ENCODE results near the gene GPRIN3.
"Not testable (repeated sequence)": the region's sequence is repeated elsewhere in the genome, so short reads cannot be mapped to it uniquely, and the experiment has no call there.

The GPRIN3 gene

DNA sequence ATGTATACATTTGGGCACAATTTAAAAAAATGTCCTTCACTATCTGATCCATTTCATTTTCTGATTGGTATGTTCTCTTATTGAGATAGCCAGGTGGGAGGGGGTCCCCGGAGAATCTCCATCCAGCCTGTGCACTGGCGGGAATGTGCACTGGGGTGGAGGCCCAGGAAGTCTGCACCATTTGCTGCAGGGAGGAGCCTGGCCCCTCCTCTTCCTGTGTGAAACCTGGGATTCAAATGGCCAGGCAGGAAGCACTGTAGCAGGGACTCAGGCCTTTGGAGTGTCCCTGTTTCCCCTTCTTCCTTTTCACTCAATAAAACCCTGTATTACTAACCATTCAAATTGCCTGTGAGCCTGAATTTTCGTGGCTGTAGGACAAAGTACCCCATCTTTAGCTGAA, 44.3 kb downstream of the GPRIN3 start:
- no peak for FAIRE-seq

GRCh38 chr4:89259301-89260028, 48.1 kb downstream of the GPRIN3 start:
- DNase-seq (ENCODE audit: insufficient read length, low spot score) (no peak), FAIRE-seq (no peak)
- TF ChIP-seq CTCF (IDR thresholded peaks at IDR 0.05; ENCODE audit: insufficient read depth, missing control alignments): no peak

More for the DNA sequence above, 44.3 kb downstream of the GPRIN3 start:
- DNase-seq (ENCODE audit: insufficient read length, low spot score): no peak
- no peak for TF ChIP-seq CTCF (IDR thresholded peaks at IDR 0.05; ENCODE audit: insufficient read depth, missing control alignments)

GRCh38 chr4:89258506-89258905, 49.1 kb downstream of the GPRIN3 start:
- no peak for FAIRE-seq
- DNase-seq (ENCODE audit: insufficient read length, low spot score): no peak
- no peak for TF ChIP-seq CTCF (IDR thresholded peaks at IDR 0.05; ENCODE audit: insufficient read depth, missing control alignments)

- DNase-seq (ENCODE audit: insufficient read length, low spot score): no peak
- TF ChIP-seq CTCF (IDR thresholded peaks at IDR 0.05; ENCODE audit: insufficient read depth, missing control alignments): no peak
- FAIRE-seq: no peak
Observed at GRCh38 chr4:89257376-89257775, 50.2 kb downstream of the GPRIN3 start.

GRCh38 chr4:89256203-89256800, 51.3 kb downstream of the GPRIN3 start:
- DNase-seq (ENCODE audit: insufficient read length, low spot score) (no peak), FAIRE-seq (peak; percentile 41)
- TF ChIP-seq CTCF (IDR thresholded peaks at IDR 0.05; ENCODE audit: insufficient read depth, missing control alignments): no peak

DNA sequence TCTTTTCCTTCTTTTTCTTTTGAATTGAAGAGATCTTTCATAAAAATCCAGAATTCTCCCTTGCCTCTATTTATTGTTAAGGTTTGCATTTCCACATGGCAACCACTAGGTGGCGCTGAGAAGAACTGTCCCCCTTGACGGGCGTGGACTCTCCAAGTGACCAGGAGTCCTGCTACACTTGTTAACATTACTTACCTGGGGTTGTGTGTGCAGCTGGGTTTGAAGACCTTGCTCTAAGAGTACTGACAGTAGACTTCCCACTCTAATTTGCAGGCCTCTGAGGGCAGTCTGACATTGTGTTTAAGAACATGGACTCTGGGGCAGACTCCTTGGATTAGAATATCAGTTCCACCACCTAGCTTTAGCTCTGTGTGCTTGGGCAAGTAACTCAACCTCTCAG, 52.8 kb downstream of the GPRIN3 start:
- DNase-seq (ENCODE audit: insufficient read length, low spot score) (no peak), FAIRE-seq (no peak)
- TF ChIP-seq CTCF (IDR thresholded peaks at IDR 0.05; ENCODE audit: insufficient read depth, missing control alignments): peak; percentile 51

DNA sequence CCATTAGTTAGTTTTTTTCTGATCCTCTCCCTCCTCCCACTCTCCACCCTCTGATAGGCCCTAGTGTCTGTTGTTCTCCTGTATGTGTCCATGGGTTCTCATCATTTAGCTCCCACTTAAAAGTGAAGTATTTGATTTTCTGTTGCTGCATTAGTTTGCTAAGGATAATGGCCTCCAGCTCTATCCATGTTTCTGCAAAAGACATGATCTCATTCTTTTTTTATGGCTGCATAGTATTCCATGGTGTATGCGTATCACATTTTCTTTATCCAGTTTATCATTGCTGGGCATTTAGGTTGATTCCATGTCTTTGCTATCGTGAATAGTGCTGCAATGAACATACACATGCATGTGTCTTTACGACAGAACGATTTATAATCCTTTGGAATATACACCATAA, 53.3 kb downstream of the GPRIN3 start:
- not testable (repeated sequence) for FAIRE-seq; DNase-seq (ENCODE audit: insufficient read length, low spot score)
